ENCODE data around the gene MAGOHB.

The MAGOHB gene

GRCh38 chr12:10554756-10555481 lies 58.5 kb downstream of the MAGOHB start:
- Histone ChIP-seq H3K36me3 (ENCODE audit: control insufficient read depth, insufficient read depth, low read length) (no peaks in the 10 kb centered on the region), H3K27me3 (replicated peaks; ENCODE audit: control insufficient read depth, insufficient read depth, low read length) (no peaks in the 10 kb centered on the region), H3K4me3 (replicated peaks; ENCODE audit: low read depth, low read length) (no peak overlapping the region)
- no peak for TF ChIP-seq CTCF (IDR thresholded peaks at IDR 0.05; ENCODE audit: insufficient read depth, low read length, poor library complexity, severe bottlenecking)
- no peak for DNase-seq (ENCODE audit: extremely low read depth, insufficient read length)

GRCh38 chr12:10554228-10554755 lies 59.1 kb downstream of the MAGOHB start:
- DNase-seq (ENCODE audit: extremely low read depth, insufficient read length): no peak
- Histone ChIP-seq H3K36me3 (ENCODE audit: control insufficient read depth, insufficient read depth, low read length) (no peaks in the 10 kb centered on the region), H3K27me3 (replicated peaks; ENCODE audit: control insufficient read depth, insufficient read depth, low read length) (no peaks in the 10 kb centered on the region), H3K4me3 (replicated peaks; ENCODE audit: low read depth, low read length) (no peak overlapping the region)
- TF ChIP-seq CTCF (IDR thresholded peaks at IDR 0.05; ENCODE audit: insufficient read depth, low read length, poor library complexity, severe bottlenecking): no peak
